Astrocyte (in vitro differentiated cells and primary cell): Measurements from ENCODE around the gene SUN2.

Source experiments
- EZH2 ChIP-seq: IDR thresholded peaks from 2 replicates; pipeline ENCODE4 v1.6.1; 2012; ENCODE audit warnings: mild to moderate bottlenecking, low read length, inconsistent platforms; ENCODE audit not compliant: insufficient read depth
- TF ChIP-seq, protein P1 (sequence below): IDR thresholded peaks from 2 replicates; pipeline ENCODE4 v1.5.1; 2011; ENCODE audit warnings: low read depth, mild to moderate bottlenecking, inconsistent platforms, low read length, moderate library complexity; ENCODE audit not compliant: insufficient read depth

DNA sequence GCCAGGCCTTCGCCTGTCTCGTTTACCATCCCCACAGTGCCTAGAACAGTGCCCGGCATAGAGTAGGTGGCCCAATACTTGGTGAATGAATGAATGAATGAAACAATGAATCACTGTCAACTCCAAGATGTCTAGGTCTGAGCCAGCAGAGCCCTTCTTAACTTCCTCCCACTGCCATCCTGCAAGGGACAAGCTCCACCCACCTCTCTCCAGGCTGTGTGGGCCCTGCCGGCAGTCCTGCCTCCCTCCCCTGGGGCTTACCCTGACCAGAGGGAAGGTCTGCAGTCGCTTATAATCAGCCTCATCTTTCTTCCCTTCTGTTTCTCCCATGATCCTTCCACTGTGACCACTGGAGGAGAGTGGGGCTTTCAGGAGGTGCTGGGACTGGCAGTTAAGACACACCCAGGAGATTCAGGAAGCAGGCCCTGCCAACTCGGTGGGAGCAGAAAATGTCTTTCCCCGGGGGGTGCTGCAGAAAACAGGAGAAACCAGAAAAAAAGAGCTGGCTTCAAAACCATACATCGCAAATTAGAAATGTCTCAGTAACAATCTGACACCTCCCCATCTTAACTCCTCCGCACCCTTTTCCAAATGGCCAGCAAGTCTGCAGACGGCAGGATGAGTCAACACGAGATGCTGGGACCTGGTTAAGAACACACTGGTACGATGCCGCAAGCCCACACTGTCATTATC is 26.8 kb upstream of the SUN2 start:
- TF ChIP-seq, protein P1, sequence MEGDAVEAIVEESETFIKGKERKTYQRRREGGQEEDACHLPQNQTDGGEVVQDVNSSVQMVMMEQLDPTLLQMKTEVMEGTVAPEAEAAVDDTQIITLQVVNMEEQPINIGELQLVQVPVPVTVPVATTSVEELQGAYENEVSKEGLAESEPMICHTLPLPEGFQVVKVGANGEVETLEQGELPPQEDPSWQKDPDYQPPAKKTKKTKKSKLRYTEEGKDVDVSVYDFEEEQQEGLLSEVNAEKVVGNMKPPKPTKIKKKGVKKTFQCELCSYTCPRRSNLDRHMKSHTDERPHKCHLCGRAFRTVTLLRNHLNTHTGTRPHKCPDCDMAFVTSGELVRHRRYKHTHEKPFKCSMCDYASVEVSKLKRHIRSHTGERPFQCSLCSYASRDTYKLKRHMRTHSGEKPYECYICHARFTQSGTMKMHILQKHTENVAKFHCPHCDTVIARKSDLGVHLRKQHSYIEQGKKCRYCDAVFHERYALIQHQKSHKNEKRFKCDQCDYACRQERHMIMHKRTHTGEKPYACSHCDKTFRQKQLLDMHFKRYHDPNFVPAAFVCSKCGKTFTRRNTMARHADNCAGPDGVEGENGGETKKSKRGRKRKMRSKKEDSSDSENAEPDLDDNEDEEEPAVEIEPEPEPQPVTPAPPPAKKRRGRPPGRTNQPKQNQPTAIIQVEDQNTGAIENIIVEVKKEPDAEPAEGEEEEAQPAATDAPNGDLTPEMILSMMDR = no peak
- TF ChIP-seq EZH2 = no peak
